WTC11 (cell line): Measurements from ENCODE around the gene PTPN2. TPM values are rescaled to one million over a fixed set of nuclear protein-coding genes. Genes with fewer than 3 reads are reported as not detected.

Source experiments
- ATAC-seq: fragments of 200-7000 bp; cut with Tn5 transposase; 2 replicates; pipeline ENCODE4 v1.10.0; 2021; ENCODE audit warnings: mild to moderate bottlenecking, moderate library complexity
- CTCF ChIA-PET: fragments of 300-600 bp; sonication (Branson Sonifier 250); formaldehyde crosslinking; loops from one replicate; lab custom pipeline; 2021; ENCODE audit warnings: antibody characterized with exemption; lab: Charles Lee
- POLR2A ChIA-PET: fragments of 350-600 bp; sonication (Branson Sonifier 250); formaldehyde crosslinking; loops from one replicate; lab custom pipeline; 2021; ENCODE audit warnings: antibody characterized with exemption; lab: Charles Lee
- DNase-seq: peaks from one replicate; pipeline ENCODE4 v3.0.0; 2021; ENCODE audit warnings: low spot score
- H3K27ac Mint-ChIP-seq: 2 replicates; pipeline ENCODE4 v1.8.0; 2021; ENCODE audit warnings: mixed read lengths
- H3K27me3 Mint-ChIP-seq: 2 replicates; pipeline ENCODE4 v1.8.0; 2021; ENCODE audit warnings: low read depth, mild to moderate bottlenecking, moderate library complexity, mixed read lengths
- H3K36me3 Mint-ChIP-seq: 2 replicates; pipeline ENCODE4 v1.8.0; 2021; ENCODE audit warnings: mixed read lengths
- H3K4me1 Mint-ChIP-seq: 2 replicates; pipeline ENCODE4 v1.8.0; 2022; ENCODE audit warnings: mixed read lengths
- H3K4me3 Mint-ChIP-seq: 2 replicates; pipeline ENCODE4 v1.8.0; 2021; ENCODE audit warnings: mild to moderate bottlenecking, moderate library complexity, mixed read lengths
- H3K9me3 Mint-ChIP-seq: 2 replicates; pipeline ENCODE4 v1.8.0; 2021; ENCODE audit warnings: mixed read lengths
- ARID4B ChIP-seq: sonication (generic); formaldehyde crosslinking; IDR thresholded peaks from 2 replicates; pipeline ENCODE4 v1.8.0; 2023; ENCODE audit warnings: missing genetic modification reagents, mild to moderate bottlenecking, borderline replicate concordance
- CREB1 ChIP-seq: sonication (generic); formaldehyde crosslinking; IDR thresholded peaks from 2 replicates; pipeline ENCODE4 v1.8.0; 2023; ENCODE audit warnings: mild to moderate bottlenecking, missing genetic modification reagents
- CTCF ChIP-seq: fragments of 200-600 bp; IDR thresholded peaks from 2 replicates; pipeline ENCODE4 v1.8.0; 2022; ENCODE audit warnings: antibody characterized with exemption
- E2F1 ChIP-seq: sonication (generic); formaldehyde crosslinking; IDR thresholded peaks from 2 replicates; pipeline ENCODE4 v1.8.0; 2022; ENCODE audit warnings: mild to moderate bottlenecking, missing genetic modification reagents
- E2F5 ChIP-seq: sonication (generic); formaldehyde crosslinking; IDR thresholded peaks from 2 replicates; pipeline ENCODE4 v1.8.1; 2022; ENCODE audit warnings: mild to moderate bottlenecking, moderate library complexity, missing genetic modification reagents
- ERG ChIP-seq: fragments of 250-450 bp; sonication (Bioruptor Pico); IDR thresholded peaks from 2 replicates; pipeline ENCODE4 v1.8.0; 2021; ENCODE audit warnings: mild to moderate bottlenecking
- GABPB1 ChIP-seq: sonication (generic); formaldehyde crosslinking; IDR thresholded peaks from 2 replicates; pipeline ENCODE4 v1.8.1; 2023; ENCODE audit warnings: mild to moderate bottlenecking, missing genetic modification reagents
- NR3C1 ChIP-seq: sonication (generic); formaldehyde crosslinking; conservative IDR thresholded peaks from 2 replicates; pipeline ENCODE4 v1.8.1; 2023; ENCODE audit warnings: low read depth, mild to moderate bottlenecking, missing genetic modification reagents
- PRRX2 ChIP-seq: fragments of 250-450 bp; sonication (Bioruptor Pico); IDR thresholded peaks from 2 replicates; pipeline ENCODE4 v1.8.0; 2021; ENCODE audit warnings: mild to moderate bottlenecking
- RORB ChIP-seq: fragments of 250-450 bp; sonication (Bioruptor Pico); IDR thresholded peaks from 2 replicates; pipeline ENCODE4 v1.9.0; 2021; ENCODE audit warnings: mild to moderate bottlenecking
- SP1 ChIP-seq: sonication (generic); formaldehyde crosslinking; conservative IDR thresholded peaks from 2 replicates; pipeline ENCODE4 v1.8.1; 2022; ENCODE audit warnings: missing genetic modification reagents
- TEAD1 ChIP-seq: sonication (generic); formaldehyde crosslinking; IDR thresholded peaks from 2 replicates; pipeline ENCODE4 v1.8.0; 2022; ENCODE audit warnings: mild to moderate bottlenecking, missing genetic modification reagents
- USF2 ChIP-seq: sonication (generic); formaldehyde crosslinking; IDR thresholded peaks from 2 replicates; pipeline ENCODE4 v1.8.1; 2023; ENCODE audit warnings: mild to moderate bottlenecking, missing genetic modification reagents, moderate library complexity
- ZNF263 ChIP-seq: sonication (generic); formaldehyde crosslinking; IDR thresholded peaks from 2 replicates; pipeline ENCODE4 v1.8.1; 2022; ENCODE audit warnings: low read depth, mild to moderate bottlenecking, moderate library complexity, missing genetic modification reagents
- ZNF416 ChIP-seq: fragments of 250-450 bp; sonication (Bioruptor Pico); IDR thresholded peaks from 2 replicates; pipeline ENCODE4 v1.9.0; 2021; ENCODE audit warnings: mild to moderate bottlenecking, inconsistent platforms
- ZNF512 ChIP-seq: sonication (generic); formaldehyde crosslinking; IDR thresholded peaks from 2 replicates; pipeline ENCODE4 v1.8.1; 2022; ENCODE audit warnings: missing genetic modification reagents, borderline replicate concordance
- total RNA-seq: library from RNA; stranded (reverse); gene quantifications from 3 replicates; pipeline ENCODE4 v1.2.3, GENCODE V29; 2021

Gene PTPN2
- total RNA-seq, 1 experiment from 2014 or later = 37.7 TPM

- TF ChIP-seq E2F1 (CRISPR knock-in tag) (no peak), USF2 (CRISPR knock-in tag) (no peak), RORB (CRISPR knock-in tag) (no peak), NR3C1 (CRISPR knock-in tag) (no peak), GABPB1 (CRISPR knock-in tag) (no peak), TEAD1 (CRISPR knock-in tag) (no peak), ZNF416 (CRISPR knock-in tag) (no peak), ZNF263 (CRISPR knock-in tag) (no peak), E2F5 (CRISPR knock-in tag) (no peak), SP1 (no peak), ERG (CRISPR knock-in tag) (no peak), PRRX2 (CRISPR knock-in tag) (no peak), ZNF512 (CRISPR knock-in tag) (no peak)
These were observed 27.2 kb upstream of the PTPN2 start (continued) for GRCh38 chr18:12911025-12911928.

GRCh38 chr18:12908706-12909105 is 24.7 kb upstream of the PTPN2 start:
- H3K27me3 Mint-ChIP-seq = peaks cover 48% of the 10 kb centered on the region
- no peaks in the 10 kb centered on the region for H3K9me3 Mint-ChIP-seq
- H3K27ac Mint-ChIP-seq = no peak overlapping the region
- ChIA-PET CTCF (no interaction called here), POLR2A (no interaction called here)
- H3K4me1 Mint-ChIP-seq = no peaks in the 10 kb centered on the region; the same call in 1 of the 2 replicates
- no peak overlapping the region for H3K4me3 Mint-ChIP-seq
- no peaks in the 10 kb centered on the region for H3K36me3 Mint-ChIP-seq
- ATAC-seq (no peak), DNase-seq (no peak)
- TF ChIP-seq ARID4B (CRISPR knock-in tag) = no peak
- no peak for TF ChIP-seq NR3C1 (CRISPR knock-in tag)
- no peak for TF ChIP-seq CTCF
- TF ChIP-seq CREB1 (CRISPR knock-in tag) = no peak
